GM12865 (cell line): ENCODE measurements around the gene LHX5.
A peak's percentile ranks its signal among the peaks of the same experiment; 100 is the strongest.

Source experiments
- DNase-seq: peaks from one replicate; pipeline ENCODE4 v3.0.0; 2010; ENCODE audit warnings: low read depth
- H3K4me3 ChIP-seq: 2 replicates; pipeline ENCODE4 v1.5.1; 2011; ENCODE audit warnings: mild to moderate bottlenecking, low read depth, low read length, control low read depth
- CTCF ChIP-seq: IDR thresholded peaks from 2 replicates; pipeline ENCODE4 v1.5.1; 2011; ENCODE audit warnings: low read length, control low read depth, low read depth, inconsistent platforms; ENCODE audit not compliant: insufficient read depth; ENCODE audit errors: missing control alignments

The LHX5 gene

GRCh38 chr12:113453330-113453729 is 18.3 kb downstream of the LHX5 start:
- H3K4me3 ChIP-seq, result no peak overlapping the region
- DNase-seq, result no peak
- TF ChIP-seq CTCF, result no peak

- no peak overlapping the region for H3K4me3 ChIP-seq
- TF ChIP-seq CTCF, result no peak
- DNase-seq, result no peak
Measured at GRCh38 chr12:113452458-113452857, 19.2 kb downstream of the LHX5 start.

GRCh38 chr12:113449839-113450238 is 21.8 kb downstream of the LHX5 start:
- no peak for DNase-seq
- no peak for TF ChIP-seq CTCF
- H3K4me3 ChIP-seq, result no peak overlapping the region

- H3K4me3 ChIP-seq, result no peak overlapping the region
- no peak for TF ChIP-seq CTCF
- DNase-seq, result no peak
Measured at GRCh38 chr12:113449299-113449698, 22.4 kb downstream of the LHX5 start.

GRCh38 chr12:113448873-113449272 is 22.8 kb downstream of the LHX5 start:
- H3K4me3 ChIP-seq, result no peak overlapping the region
- no peak for DNase-seq
- no peak for TF ChIP-seq CTCF

- no peak overlapping the region for H3K4me3 ChIP-seq
- DNase-seq, result peak; percentile 38
- no peak for TF ChIP-seq CTCF
Measured at GRCh38 chr12:113445544-113446171, 26.0 kb downstream of the LHX5 start.

GRCh38 chr12:113443030-113443539 is 28.6 kb downstream of the LHX5 start:
- H3K4me3 ChIP-seq, result no peak overlapping the region
- no peak for DNase-seq
- TF ChIP-seq CTCF, result no peak
